Gastrocnemius medialis (tissue), 4 donors: Measurements from ENCODE around the gene SMC3.

ENCODE experiments used
- POLR2A ChIP-seq, 2 donors: fragments of 450-650 bp; IDR thresholded peaks; one replicate each; pipeline ENCODE4 v1.6.1; 2017; ENCODE audit warnings: antibody characterized with exemption in 2 of 2, mild to moderate bottlenecking in 2 of 2, moderate library complexity in 2 of 2
- TF ChIP-seq, protein P1 (sequence below), 5 experiments: fragments of 450-650 bp in 3 of 5; fragments of 200-600 bp in 2 of 5; sonication (generic) in 2 of 5; IDR thresholded peaks in 4 of 5; conservative IDR thresholded peaks in 1 of 5; 1 replicate in 4 of 5; 2 replicates in 1 of 5; pipeline ENCODE4 v1.5.1; 2016 to 2019; ENCODE audit warnings: antibody characterized with exemption in 5 of 5, mild to moderate bottlenecking in 3 of 5, moderate library complexity in 3 of 5

GRCh38 chr10:110634527-110635209 is 67.2 kb downstream of the SMC3 start:
- TF ChIP-seq, protein P1, sequence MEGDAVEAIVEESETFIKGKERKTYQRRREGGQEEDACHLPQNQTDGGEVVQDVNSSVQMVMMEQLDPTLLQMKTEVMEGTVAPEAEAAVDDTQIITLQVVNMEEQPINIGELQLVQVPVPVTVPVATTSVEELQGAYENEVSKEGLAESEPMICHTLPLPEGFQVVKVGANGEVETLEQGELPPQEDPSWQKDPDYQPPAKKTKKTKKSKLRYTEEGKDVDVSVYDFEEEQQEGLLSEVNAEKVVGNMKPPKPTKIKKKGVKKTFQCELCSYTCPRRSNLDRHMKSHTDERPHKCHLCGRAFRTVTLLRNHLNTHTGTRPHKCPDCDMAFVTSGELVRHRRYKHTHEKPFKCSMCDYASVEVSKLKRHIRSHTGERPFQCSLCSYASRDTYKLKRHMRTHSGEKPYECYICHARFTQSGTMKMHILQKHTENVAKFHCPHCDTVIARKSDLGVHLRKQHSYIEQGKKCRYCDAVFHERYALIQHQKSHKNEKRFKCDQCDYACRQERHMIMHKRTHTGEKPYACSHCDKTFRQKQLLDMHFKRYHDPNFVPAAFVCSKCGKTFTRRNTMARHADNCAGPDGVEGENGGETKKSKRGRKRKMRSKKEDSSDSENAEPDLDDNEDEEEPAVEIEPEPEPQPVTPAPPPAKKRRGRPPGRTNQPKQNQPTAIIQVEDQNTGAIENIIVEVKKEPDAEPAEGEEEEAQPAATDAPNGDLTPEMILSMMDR (IDR thresholded peaks at IDR 0.05 in 4 of 5, conservative IDR thresholded peaks at IDR 0.05 in 1 of 5) = no peak
- TF ChIP-seq POLR2A (IDR thresholded peaks at IDR 0.05) = no peak
